ENCODE data around the gene MEAF6. TPM values are rescaled to one million over a fixed set of nuclear protein-coding genes. Genes with fewer than 3 reads are reported as not detected.
"Not testable (repeated sequence)": the region's sequence is repeated elsewhere in the genome, so short reads cannot be mapped to it uniquely, and the experiment has no call there.

Gene MEAF6
- total RNA-seq, 1 experiment from 2014 or later: 51.6 TPM

DNA sequence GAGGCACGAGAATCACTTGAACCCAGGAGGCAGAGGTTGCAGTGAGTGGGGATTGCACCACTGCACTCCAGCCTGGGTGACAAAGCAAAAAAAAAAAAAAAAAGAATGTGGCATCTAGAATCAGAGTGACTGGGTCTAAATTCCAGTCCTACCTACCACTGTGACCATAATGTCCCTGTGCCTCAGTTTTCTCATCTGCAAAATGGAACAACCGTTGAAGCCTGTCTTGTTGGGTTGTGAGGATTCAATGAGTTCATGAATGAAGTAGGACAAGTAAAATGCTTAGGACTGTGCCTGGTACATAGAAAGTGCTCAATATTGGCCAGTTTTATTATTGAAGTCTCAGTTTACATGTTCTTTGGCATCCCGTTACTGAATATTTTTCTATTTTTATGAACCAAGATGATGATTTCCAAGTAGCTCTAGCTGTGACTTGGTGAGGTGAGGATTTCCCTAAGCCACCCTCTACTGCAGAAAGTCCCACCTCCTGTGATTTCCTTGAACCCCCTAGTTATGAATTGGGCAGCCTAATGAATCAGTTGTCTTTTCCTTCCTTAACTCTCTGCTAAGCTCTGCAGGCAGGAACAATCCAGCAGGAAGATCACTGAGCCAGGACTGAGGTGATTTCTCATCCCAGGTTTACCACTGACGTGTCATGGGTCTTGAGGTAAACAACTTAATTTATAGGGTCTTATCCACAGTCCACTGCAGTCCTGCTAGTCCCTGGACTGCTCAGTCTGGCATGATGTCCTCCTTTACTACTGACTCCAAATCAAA, 18.9 kb upstream of the MEAF6 start:
- H4K20me1 ChIP-seq (ENCODE audit: control insufficient read depth, insufficient read depth, insufficient read length): no peaks in the 10 kb centered on the region
- H4K5ac ChIP-seq (ENCODE audit: insufficient read length, low read depth, low read length): no peak overlapping the region
- no peak overlapping the region for H2BK20ac ChIP-seq (ENCODE audit: low read depth, low read length, poor library complexity, severe bottlenecking)
- H3K79me1 ChIP-seq (ENCODE audit: insufficient read depth, low read depth, low read length, poor library complexity, severe bottlenecking): no peaks in the 10 kb centered on the region
- no peak for DNase-seq
- Mint-ChIP-seq H3K9me3 (no peaks in the 10 kb centered on the region), H3K4me3 (no peak overlapping the region), H3K27ac (peak overlapping the region in 2 of 3 experiments; percentile 32 to 35; a peak in 3 of 7 replicates), H3K27me3 (ENCODE audit: low read depth) (no peaks in the 10 kb centered on the region), H3K4me1 (no peaks in the 10 kb centered on the region), H3K36me3 (ENCODE audit: insufficient read depth in 1 of 3, low read depth in 3 of 3) (peaks cover 11 to 34% (median 19%) of the 10 kb centered on the region in 3 experiments; a peak in 6 of 7 replicates)
- H3K4me1 ChIP-seq (ENCODE audit: insufficient read depth, low read length): no peaks in the 10 kb centered on the region
- H4K91ac ChIP-seq (ENCODE audit: insufficient read length, low read depth, low read length): no peak overlapping the region
- H3K4me2 ChIP-seq (ENCODE audit: insufficient read depth, insufficient read length, low read length): no peak overlapping the region
- TF ChIP-seq, protein P1, sequence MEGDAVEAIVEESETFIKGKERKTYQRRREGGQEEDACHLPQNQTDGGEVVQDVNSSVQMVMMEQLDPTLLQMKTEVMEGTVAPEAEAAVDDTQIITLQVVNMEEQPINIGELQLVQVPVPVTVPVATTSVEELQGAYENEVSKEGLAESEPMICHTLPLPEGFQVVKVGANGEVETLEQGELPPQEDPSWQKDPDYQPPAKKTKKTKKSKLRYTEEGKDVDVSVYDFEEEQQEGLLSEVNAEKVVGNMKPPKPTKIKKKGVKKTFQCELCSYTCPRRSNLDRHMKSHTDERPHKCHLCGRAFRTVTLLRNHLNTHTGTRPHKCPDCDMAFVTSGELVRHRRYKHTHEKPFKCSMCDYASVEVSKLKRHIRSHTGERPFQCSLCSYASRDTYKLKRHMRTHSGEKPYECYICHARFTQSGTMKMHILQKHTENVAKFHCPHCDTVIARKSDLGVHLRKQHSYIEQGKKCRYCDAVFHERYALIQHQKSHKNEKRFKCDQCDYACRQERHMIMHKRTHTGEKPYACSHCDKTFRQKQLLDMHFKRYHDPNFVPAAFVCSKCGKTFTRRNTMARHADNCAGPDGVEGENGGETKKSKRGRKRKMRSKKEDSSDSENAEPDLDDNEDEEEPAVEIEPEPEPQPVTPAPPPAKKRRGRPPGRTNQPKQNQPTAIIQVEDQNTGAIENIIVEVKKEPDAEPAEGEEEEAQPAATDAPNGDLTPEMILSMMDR (conservative IDR thresholded peaks at IDR 0.05): no peak
- H3T11ph ChIP-seq (ENCODE audit: low read length): no peak overlapping the region
- no CpG with 5 or more reads among the region's 4 CpGs for WGBS (ENCODE audit: extremely low coverage, insufficient read length, low lambda C conversion rate)
- no peaks in the 10 kb centered on the region for H3K23me2 ChIP-seq (ENCODE audit: insufficient read length, low read depth, low read length, poor library complexity, severe bottlenecking)
- no peak overlapping the region for H2BK12ac ChIP-seq (ENCODE audit: insufficient read length, low read depth, low read length)
- H3K56ac ChIP-seq (ENCODE audit: insufficient read length, low read depth, low read length): no peak overlapping the region
- no peak overlapping the region for H2BK5ac ChIP-seq (ENCODE audit: insufficient read length, low read length)
- no peaks in the 10 kb centered on the region for H3K27me3 ChIP-seq (ENCODE audit: insufficient read depth, low read length)
- no peak overlapping the region for H3K9ac ChIP-seq (ENCODE audit: extremely low read depth, insufficient read length, low read length)
- no peak overlapping the region for H3K23ac ChIP-seq (ENCODE audit: insufficient read length, low read depth, low read length)
- no peak overlapping the region for H3K27ac ChIP-seq (ENCODE audit: insufficient read length, low read depth, low read length)
- no peak overlapping the region for H2AFZ ChIP-seq (ENCODE audit: low read length)
- H3K14ac ChIP-seq (ENCODE audit: insufficient read depth, low read length): no peak overlapping the region
- H3K18ac ChIP-seq (ENCODE audit: insufficient read length, low read depth, low read length): no peak overlapping the region
- H2BK15ac ChIP-seq (ENCODE audit: low read depth, low read length): no peak overlapping the region
- H2AK5ac ChIP-seq (ENCODE audit: insufficient read length, low read length): no peak overlapping the region
- no peak overlapping the region for H3K4ac ChIP-seq (ENCODE audit: low read depth, low read length)
- H2BK120ac ChIP-seq (ENCODE audit: low read depth, low read length, poor library complexity, severe bottlenecking): no peak overlapping the region
- H3K9me3 ChIP-seq (ENCODE audit: control insufficient read depth, low read depth, low read length): no peaks in the 10 kb centered on the region
- no peak overlapping the region for H4K8ac ChIP-seq (replicated peaks; ENCODE audit: insufficient read length, low read depth, low read length)
- no peaks in the 10 kb centered on the region for H3K79me2 ChIP-seq (ENCODE audit: insufficient read depth, low read length)

DNA sequence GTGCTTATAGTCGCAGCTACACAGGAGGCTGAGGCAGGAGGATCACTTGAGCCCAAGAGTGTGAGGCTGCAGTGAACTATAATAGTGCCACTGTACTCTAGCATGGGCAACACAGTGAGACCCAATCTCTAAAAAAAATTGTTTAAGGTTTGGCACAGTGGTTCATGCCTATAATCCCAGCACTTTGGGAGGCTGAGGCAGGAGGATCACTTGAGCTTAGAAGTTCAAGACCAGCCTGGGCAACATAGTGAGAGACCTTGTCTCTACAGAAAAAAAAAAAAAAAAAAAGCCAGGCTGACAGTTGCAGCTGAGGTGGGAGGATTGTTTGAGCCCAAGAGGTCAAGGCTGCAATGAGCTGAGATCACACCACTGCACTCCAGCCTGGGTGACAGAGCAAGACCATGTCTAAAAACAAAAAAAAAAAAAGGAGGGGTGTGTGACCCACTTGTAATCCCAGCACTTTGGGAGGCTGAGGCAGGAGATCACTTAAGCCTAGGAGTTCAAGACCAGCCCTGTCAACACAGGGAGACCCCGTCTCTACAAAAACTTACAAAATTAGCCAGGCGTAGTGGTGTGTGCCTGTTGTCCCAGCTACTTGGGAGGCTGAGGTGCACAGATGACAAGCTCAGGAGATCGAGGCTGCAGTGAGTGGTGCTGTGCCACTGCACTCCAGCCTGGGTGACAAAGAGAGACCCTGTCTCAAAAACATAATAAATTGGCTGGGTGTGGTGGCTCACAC, 18.0 kb upstream of the MEAF6 start:
- not testable (repeated sequence) for H3K27me3 Mint-ChIP-seq (ENCODE audit: low read depth); H3K9me3 ChIP-seq (ENCODE audit: control insufficient read depth, low read depth, low read length); H4K20me1 ChIP-seq (ENCODE audit: control insufficient read depth, insufficient read depth, insufficient read length); H4K91ac ChIP-seq (ENCODE audit: insufficient read length, low read depth, low read length); H3K9ac ChIP-seq (ENCODE audit: extremely low read depth, insufficient read length, low read length); H3K79me1 ChIP-seq (ENCODE audit: insufficient read depth, low read depth, low read length, poor library complexity, severe bottlenecking); H2BK120ac ChIP-seq (ENCODE audit: low read depth, low read length, poor library complexity, severe bottlenecking); H3K27me3 ChIP-seq (ENCODE audit: insufficient read depth, low read length); H3K9me3 Mint-ChIP-seq; H3K18ac ChIP-seq (ENCODE audit: insufficient read length, low read depth, low read length); H2AFZ ChIP-seq (ENCODE audit: low read length); H3K4me2 ChIP-seq (ENCODE audit: insufficient read depth, insufficient read length, low read length); H3K4me1 ChIP-seq (ENCODE audit: insufficient read depth, low read length); H2BK12ac ChIP-seq (ENCODE audit: insufficient read length, low read depth, low read length); H3K23me2 ChIP-seq (ENCODE audit: insufficient read length, low read depth, low read length, poor library complexity, severe bottlenecking); H3K4me3 Mint-ChIP-seq; H3K4ac ChIP-seq (ENCODE audit: low read depth, low read length); H3K27ac ChIP-seq (ENCODE audit: insufficient read length, low read depth, low read length); H3K56ac ChIP-seq (ENCODE audit: insufficient read length, low read depth, low read length); H3T11ph ChIP-seq (ENCODE audit: low read length); H4K8ac ChIP-seq (replicated peaks; ENCODE audit: insufficient read length, low read depth, low read length); DNase-seq; H3K79me2 ChIP-seq (ENCODE audit: insufficient read depth, low read length); H2BK15ac ChIP-seq (ENCODE audit: low read depth, low read length); H2AK5ac ChIP-seq (ENCODE audit: insufficient read length, low read length); H4K5ac ChIP-seq (ENCODE audit: insufficient read length, low read depth, low read length); H3K4me1 Mint-ChIP-seq; H2BK20ac ChIP-seq (ENCODE audit: low read depth, low read length, poor library complexity, severe bottlenecking); H3K23ac ChIP-seq (ENCODE audit: insufficient read length, low read depth, low read length); H3K27ac Mint-ChIP-seq; H2BK5ac ChIP-seq (ENCODE audit: insufficient read length, low read length); H3K14ac ChIP-seq (ENCODE audit: insufficient read depth, low read length)
- WGBS (ENCODE audit: extremely low coverage, insufficient read length, low lambda C conversion rate): no CpG with 5 or more reads among the region's 4 CpGs
- peaks cover 8 to 25% (median 10%) of the 10 kb centered on the region in 3 experiments; a peak in 6 of 7 replicates for H3K36me3 Mint-ChIP-seq (ENCODE audit: insufficient read depth in 1 of 3, low read depth in 3 of 3)
